CD4-positive, alpha-beta T cell (primary cell): Measurements from ENCODE around the gene HIVEP3. TPM values are rescaled to one million over a fixed set of nuclear protein-coding genes. Genes with fewer than 3 reads are reported as not detected.
A peak's percentile ranks its signal among the peaks of the same experiment; 100 is the strongest.

Source experiments
- ATAC-seq: fragments of 200-7000 bp; cut with Tn5 transposase; one replicate; pipeline ENCODE4 v1.10.0; 2022; ENCODE audit warnings: mild to moderate bottlenecking; ENCODE audit not compliant: poor library complexity
- CTCF ChIA-PET: fragments of 350-600 bp; sonication (Branson Sonifier 250); formaldehyde crosslinking; loops from one replicate; lab custom pipeline; 2021; ENCODE audit warnings: antibody characterized with exemption, inconsistent platforms; lab: Charles Lee
- POLR2A ChIA-PET: fragments of 350-600 bp; sonication (Branson Sonifier 250); formaldehyde crosslinking; loops from one replicate; lab custom pipeline; 2021; ENCODE audit warnings: antibody characterized with exemption, inconsistent platforms; lab: Charles Lee
- DNase-seq, 14 experiments: peaks; one replicate each; pipeline ENCODE4 v3.0.0-alpha.2; 2013 to 2020; ENCODE audit warnings: mixed read lengths in 2 of 14
- H3K27ac ChIP-seq, 2 donors: one replicate each; pipeline versions ENCODE4 v1.5.1 to v1.7.0; 2013; ENCODE audit warnings: low read length in 2 of 2, low read depth in 1 of 2, mild to moderate bottlenecking in 1 of 2
- H3K27me3 ChIP-seq, 2 experiments: 1 replicate in 1 of 2; 2 replicates in 1 of 2; pipeline versions ENCODE4 v1.6.1 to v1.7.0; 2013; ENCODE audit warnings: low read length in 2 of 2, control low read depth in 1 of 2, mild to moderate bottlenecking in 1 of 2, moderate library complexity in 1 of 2; ENCODE audit not compliant: insufficient read depth in 2 of 2, control insufficient read depth in 1 of 2
- H3K36me3 ChIP-seq: one replicate; pipeline ENCODE4 v1.6.1; 2013; ENCODE audit warnings: low read length, control low read depth; ENCODE audit not compliant: insufficient read depth
- H3K4me1 ChIP-seq: one replicate; pipeline ENCODE4 v1.6.1; 2013; ENCODE audit warnings: low read length, control low read depth; ENCODE audit not compliant: insufficient read depth
- H3K4me3 ChIP-seq: one replicate; pipeline ENCODE4 v1.5.1; 2013; ENCODE audit warnings: mild to moderate bottlenecking, low read length, moderate library complexity
- H3K9me3 ChIP-seq, 2 experiments: 1 replicate in 1 of 2; 2 replicates in 1 of 2; pipeline versions ENCODE4 v1.6.1 to v1.7.0; 2013; ENCODE audit warnings: low read length in 2 of 2, mild to moderate bottlenecking in 2 of 2, control low read depth in 1 of 2, moderate library complexity in 1 of 2; ENCODE audit not compliant: control insufficient read depth in 1 of 2, insufficient read depth in 1 of 2
- H3K27ac Mint-ChIP-seq: one replicate; pipeline ENCODE4 v1.8.0; 2020; ENCODE audit warnings: mixed read lengths
- H3K27me3 Mint-ChIP-seq: one replicate; pipeline ENCODE4 v1.8.0; 2021; ENCODE audit warnings: mixed read lengths
- H3K36me3 Mint-ChIP-seq: one replicate; pipeline ENCODE4 v1.8.0; 2021; ENCODE audit warnings: low read depth, mixed read lengths
- H3K4me1 Mint-ChIP-seq: one replicate; pipeline ENCODE4 v1.8.0; 2021; ENCODE audit warnings: low read depth, mixed read lengths
- H3K4me3 Mint-ChIP-seq: one replicate; pipeline ENCODE4 v1.8.0; 2020; ENCODE audit warnings: mild to moderate bottlenecking, mixed read lengths
- H3K9me3 Mint-ChIP-seq: one replicate; pipeline ENCODE4 v1.8.0; 2020; ENCODE audit warnings: mixed read lengths
- CTCF ChIP-seq: fragments of 200-600 bp; IDR thresholded peaks from one replicate; pipeline ENCODE4 v1.8.0; 2022; ENCODE audit warnings: antibody characterized with exemption, mild to moderate bottlenecking
- intact Hi-C, 2 experiments: fragments of 100-400 bp; cut with DNase I in 1 of 2; cut with micrococcal nuclease in 1 of 2; formaldehyde crosslinking; loops; one replicate each; pipeline versions ENCODE4 v1.15.1 to v1.9.0; 2023 to 2025; cut with DNase I, micrococcal nuclease
- total RNA-seq, 174 experiments: library from RNA in 2 of 174; stranded (reverse) in 2 of 174; gene quantifications; one replicate each; pipeline ENCODE4 v1.2.3 and lab custom pipeline; 2021 to 2026

The HIVEP3 gene
- total RNA-seq, 2 experiments from 2014 or later: 5.1 to 5.4 TPM

DNA sequence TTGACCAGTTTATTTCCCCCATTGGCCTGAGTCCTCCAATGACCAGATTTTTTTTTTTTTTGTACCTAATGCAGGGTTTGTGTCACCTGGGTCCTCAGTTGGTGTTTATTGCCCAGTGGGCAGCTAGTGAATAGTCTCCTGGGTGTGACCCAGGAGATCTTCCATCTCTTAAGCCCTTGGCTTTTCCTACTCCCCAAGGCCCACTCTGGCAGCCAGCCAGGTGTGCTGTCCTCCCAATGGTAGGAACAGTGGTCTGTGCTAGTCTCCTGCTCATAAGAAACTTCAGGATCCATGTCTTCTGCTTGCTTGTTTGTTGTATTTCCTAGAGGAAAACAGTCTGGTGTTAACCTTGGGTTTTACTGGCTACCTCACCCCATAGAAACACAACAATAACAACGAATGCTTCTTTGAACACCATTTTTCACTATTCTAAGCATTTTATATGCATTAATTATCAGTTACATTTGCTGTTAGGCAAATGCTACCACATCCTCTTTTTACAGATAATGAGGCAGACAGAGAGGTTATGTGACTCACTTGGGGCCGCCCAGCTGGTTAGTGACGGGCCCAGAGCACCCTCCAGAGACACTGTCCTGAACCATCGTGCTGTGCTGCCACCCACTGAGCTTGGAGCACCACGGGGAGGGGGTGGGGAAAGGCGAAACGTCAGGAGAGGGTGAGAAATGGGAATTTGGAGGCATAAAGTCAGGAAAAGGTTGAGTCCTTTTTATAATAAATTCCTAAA, 107.5 kb downstream of the HIVEP3 start:
- Histone ChIP-seq H3K27ac (no peak overlapping the region), H3K36me3 (no peaks in the 10 kb centered on the region), H3K4me3 (no peak overlapping the region), H3K27me3 (no peaks in the 10 kb centered on the region), H3K9me3 (no peaks in the 10 kb centered on the region), H3K4me1 (peaks cover 41% of the 10 kb centered on the region)
- Mint-ChIP-seq H3K4me3 (no peak overlapping the region), H3K36me3 (no peaks in the 10 kb centered on the region), H3K27me3 (no peaks in the 10 kb centered on the region), H3K4me1 (peaks cover 40% of the 10 kb centered on the region), H3K27ac (no peak overlapping the region), H3K9me3 (no peaks in the 10 kb centered on the region)
- ChIA-PET CTCF (interaction anchor here (1.2 to 1.5 kb wide), 3 partner anchors 9 to 363 kb away, joined by 3 to 6 read pairs (median 4); no protein-coding TSS in a partner anchor), POLR2A (interaction anchor here (0.9 to 1.9 kb wide), 2 partner anchors 105 to 362 kb away, joined by 3 to 8 read pairs; no protein-coding TSS in a partner anchor)
- TF ChIP-seq CTCF: no peak
- intact Hi-C loops: loop anchor here (5.0 to 10.0 kb wide), 5 partner anchors 81 to 361 kb away; no protein-coding TSS in a partner anchor
- ATAC-seq (peak; percentile 45), DNase-seq (peak in 9 of 14 experiments; percentile 9 to 72 (median 35))

- no peaks in the 10 kb centered on the region for H3K27me3 ChIP-seq
- peaks cover 48% of the 10 kb centered on the region for H3K4me1 ChIP-seq
- no peak for TF ChIP-seq CTCF
- ATAC-seq: no peak
- ChIA-PET POLR2A (no interaction called here), CTCF (no interaction called here)
- H3K27ac ChIP-seq: no peak overlapping the region
- peaks cover 48% of the 10 kb centered on the region for H3K4me1 Mint-ChIP-seq
- H3K4me3 Mint-ChIP-seq: no peak overlapping the region
- H3K27me3 Mint-ChIP-seq: no peaks in the 10 kb centered on the region
- peak in 8 of 14 experiments; percentile 10 to 69 (median 34) for DNase-seq
- H3K9me3 Mint-ChIP-seq: no peaks in the 10 kb centered on the region
- no peaks in the 10 kb centered on the region for H3K36me3 Mint-ChIP-seq
- H3K4me3 ChIP-seq: no peak overlapping the region
- H3K36me3 ChIP-seq: no peaks in the 10 kb centered on the region
- intact Hi-C loops: loop anchor here (5.0 to 10.0 kb wide), 5 partner anchors 82 to 362 kb away; no protein-coding TSS in a partner anchor
- H3K27ac Mint-ChIP-seq: no peak overlapping the region
- H3K9me3 ChIP-seq: no peaks in the 10 kb centered on the region
These were observed 108.3 kb downstream of the HIVEP3 start for GRCh38 chr1:41810446-41810845.

- Histone ChIP-seq H3K4me3 (no peak overlapping the region), H3K9me3 (no peaks in the 10 kb centered on the region), H3K27ac (no peak overlapping the region), H3K4me1 (peaks cover 56% of the 10 kb centered on the region), H3K36me3 (no peaks in the 10 kb centered on the region), H3K27me3 (no peaks in the 10 kb centered on the region)
- H3K27me3 Mint-ChIP-seq: no peaks in the 10 kb centered on the region
- H3K4me3 Mint-ChIP-seq: no peak overlapping the region
- H3K4me1 Mint-ChIP-seq: peaks cover 54% of the 10 kb centered on the region
- TF ChIP-seq CTCF: no peak
- ChIA-PET CTCF (no interaction called here), POLR2A (no interaction called here)
- no peaks in the 10 kb centered on the region for H3K36me3 Mint-ChIP-seq
- DNase-seq (no peak), ATAC-seq (no peak)
- no peaks in the 10 kb centered on the region for H3K9me3 Mint-ChIP-seq
- intact Hi-C loops: loop anchor here (5.0 to 10.0 kb wide), 7 partner anchors 55 to 363 kb away; no protein-coding TSS in a partner anchor
- no peak overlapping the region for H3K27ac Mint-ChIP-seq
These were observed 109.0 kb downstream of the HIVEP3 start for GRCh38 chr1:41809692-41810091.
